HFFc6 (cell line): ENCODE data around the gene BPTF. TPM values are rescaled to one million over a fixed set of nuclear protein-coding genes. Genes with fewer than 3 reads are reported as not detected.
A peak's percentile ranks its signal among the peaks of the same experiment; 100 is the strongest.
"Not testable (repeated sequence)": the region's sequence is repeated elsewhere in the genome, so short reads cannot be mapped to it uniquely, and the experiment has no call there.

Experiments
- DNase-seq: peaks from one replicate; pipeline ENCODE4 v3.0.0-alpha.2; 2018
- H3K27ac Mint-ChIP-seq: 2 replicates; pipeline ENCODE4 v1.8.0; 2020; ENCODE audit warnings: mild to moderate bottlenecking, mixed read lengths
- H3K27me3 Mint-ChIP-seq: 2 replicates; pipeline ENCODE4 v1.8.0; 2021; ENCODE audit warnings: mild to moderate bottlenecking, moderate library complexity, mixed read lengths; ENCODE audit not compliant: insufficient read depth
- H3K36me3 Mint-ChIP-seq: 2 replicates; pipeline ENCODE4 v1.8.0; 2021; ENCODE audit warnings: low read depth, mixed read lengths
- H3K4me1 Mint-ChIP-seq: 2 replicates; pipeline ENCODE4 v1.8.0; 2020; ENCODE audit warnings: low read depth, mixed read lengths
- H3K4me3 Mint-ChIP-seq: 2 replicates; pipeline ENCODE4 v1.8.0; 2020; ENCODE audit warnings: mild to moderate bottlenecking, moderate library complexity, mixed read lengths
- H3K9me3 Mint-ChIP-seq: 2 replicates; pipeline ENCODE4 v1.8.0; 2020; ENCODE audit warnings: mild to moderate bottlenecking, mixed read lengths
- total RNA-seq, 6 experiments: library from RNA; stranded (reverse); fragmentation: NEBNext Ultra II Directional; extraction: Animal tissue kit (Norgen Biotek cat#: 25700); gene quantifications; 2 replicates in 1 of 6; 3 replicates in 5 of 6; pipeline ENCODE4 v1.2.3, GENCODE V29; 2021
- TF ChIP-seq, protein P1 (sequence below): fragments of 200-600 bp; sonication (generic); IDR thresholded peaks from 2 replicates; pipeline ENCODE4 v1.5.0; 2021; ENCODE audit warnings: antibody characterized with exemption, mild to moderate bottlenecking

The BPTF gene
- total RNA-seq, 6 experiments from 2014 or later: 55.4 to 60.3 (median 56.9) TPM

DNA sequence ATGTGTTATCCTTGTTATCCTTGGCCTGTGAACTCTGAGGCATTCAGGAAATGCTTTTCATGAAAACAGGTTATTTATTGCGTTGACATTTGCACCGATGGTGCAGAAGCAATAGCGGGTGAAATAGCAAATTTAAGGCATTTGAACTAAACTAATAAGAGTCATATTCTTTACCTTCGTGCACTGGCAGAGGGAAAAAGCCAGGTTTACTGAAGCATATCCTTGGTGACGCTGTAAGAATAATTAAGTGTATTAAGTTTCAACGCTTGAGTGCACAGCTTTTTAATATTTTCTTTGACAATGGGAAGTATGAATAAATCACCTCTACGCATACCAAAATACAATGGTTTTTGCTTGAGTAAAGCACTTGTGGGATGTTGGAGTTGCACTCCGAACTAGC is 196.7 kb downstream of the BPTF start:
- Mint-ChIP-seq H3K9me3 (no peaks in the 10 kb centered on the region), H3K4me3 (no peak overlapping the region), H3K36me3 (no peaks in the 10 kb centered on the region), H3K4me1 (peaks cover 13% of the 10 kb centered on the region), H3K27ac (no peak overlapping the region), H3K27me3 (peaks cover 4% of the 10 kb centered on the region)
- TF ChIP-seq, protein P1, sequence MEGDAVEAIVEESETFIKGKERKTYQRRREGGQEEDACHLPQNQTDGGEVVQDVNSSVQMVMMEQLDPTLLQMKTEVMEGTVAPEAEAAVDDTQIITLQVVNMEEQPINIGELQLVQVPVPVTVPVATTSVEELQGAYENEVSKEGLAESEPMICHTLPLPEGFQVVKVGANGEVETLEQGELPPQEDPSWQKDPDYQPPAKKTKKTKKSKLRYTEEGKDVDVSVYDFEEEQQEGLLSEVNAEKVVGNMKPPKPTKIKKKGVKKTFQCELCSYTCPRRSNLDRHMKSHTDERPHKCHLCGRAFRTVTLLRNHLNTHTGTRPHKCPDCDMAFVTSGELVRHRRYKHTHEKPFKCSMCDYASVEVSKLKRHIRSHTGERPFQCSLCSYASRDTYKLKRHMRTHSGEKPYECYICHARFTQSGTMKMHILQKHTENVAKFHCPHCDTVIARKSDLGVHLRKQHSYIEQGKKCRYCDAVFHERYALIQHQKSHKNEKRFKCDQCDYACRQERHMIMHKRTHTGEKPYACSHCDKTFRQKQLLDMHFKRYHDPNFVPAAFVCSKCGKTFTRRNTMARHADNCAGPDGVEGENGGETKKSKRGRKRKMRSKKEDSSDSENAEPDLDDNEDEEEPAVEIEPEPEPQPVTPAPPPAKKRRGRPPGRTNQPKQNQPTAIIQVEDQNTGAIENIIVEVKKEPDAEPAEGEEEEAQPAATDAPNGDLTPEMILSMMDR: no peak
- DNase-seq: no peak

DNA sequence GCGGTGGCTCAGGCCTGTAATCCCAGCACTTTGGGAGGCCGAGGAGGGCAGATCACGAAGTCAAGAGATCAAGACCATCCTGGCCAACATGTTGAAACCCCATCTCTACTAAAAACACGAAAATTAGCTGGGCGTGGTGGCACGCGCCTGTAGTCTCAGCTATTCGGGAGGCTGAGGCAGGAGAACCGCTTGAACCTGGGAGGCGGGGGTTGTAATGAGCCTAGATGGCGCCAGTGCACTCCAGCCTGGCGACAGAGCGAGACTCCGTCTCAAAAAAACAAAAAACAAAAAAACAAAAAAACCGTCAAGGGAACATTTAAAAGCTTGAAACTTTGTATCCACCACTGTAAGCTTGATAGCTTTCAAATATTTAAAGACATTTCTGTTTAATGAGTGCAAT is 197.2 kb downstream of the BPTF start:
- H3K9me3 Mint-ChIP-seq, H3K27ac Mint-ChIP-seq, DNase-seq, H3K27me3 Mint-ChIP-seq, H3K4me3 Mint-ChIP-seq, H3K36me3 Mint-ChIP-seq: not testable (repeated sequence)
- peaks cover 13% of the 10 kb centered on the region for H3K4me1 Mint-ChIP-seq
- TF ChIP-seq, protein P1: peak; percentile 30; the same call in 1 of the 2 replicates

DNA sequence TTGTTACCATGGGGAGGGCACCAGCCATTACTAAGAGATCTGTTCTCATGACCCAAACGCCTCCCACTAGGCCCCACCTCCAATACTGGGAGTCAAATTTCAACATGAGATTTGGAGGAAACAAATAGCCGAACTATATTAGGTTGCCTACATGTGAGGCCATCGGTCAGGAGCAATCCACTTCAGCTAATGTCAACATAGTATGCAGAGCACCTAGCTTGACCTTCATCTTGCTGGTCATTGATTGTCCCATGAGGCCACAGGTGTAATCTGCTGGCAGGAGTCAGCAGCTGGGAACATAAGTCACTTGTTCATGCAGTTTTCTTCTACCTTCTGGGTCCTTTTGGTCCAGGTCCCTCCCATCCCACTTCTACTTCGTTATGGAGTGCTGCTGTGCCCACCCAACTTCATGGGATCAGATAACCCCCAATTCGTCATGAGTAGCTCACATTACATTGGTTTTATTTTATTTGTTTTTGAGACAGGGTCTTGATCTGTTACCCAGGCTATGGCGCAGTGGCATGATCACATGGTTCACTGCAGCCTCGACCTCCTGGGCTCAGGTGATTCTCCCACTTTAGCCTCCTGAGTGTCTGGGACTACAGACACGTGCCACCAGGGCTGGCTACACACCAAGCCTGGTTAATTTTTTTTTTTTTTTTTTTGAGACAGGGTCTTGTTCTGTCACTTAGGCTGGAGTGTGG is 204.4 kb downstream of the BPTF start:
- DNase-seq: no peak
- Mint-ChIP-seq H3K27ac (no peak overlapping the region), H3K36me3 (no peaks in the 10 kb centered on the region)

More for the DNA sequence above, 204.4 kb downstream of the BPTF start:
- no peaks in the 10 kb centered on the region; the same call in 1 of the 2 replicates for H3K27me3 Mint-ChIP-seq
- H3K4me3 Mint-ChIP-seq: no peak overlapping the region
- TF ChIP-seq, protein P1: no peak
- H3K9me3 Mint-ChIP-seq: no peaks in the 10 kb centered on the region
- peaks cover 10% of the 10 kb centered on the region for H3K4me1 Mint-ChIP-seq

Other genes starting within 250 kb of the BPTF start
- 10 to 100 TPM; 35.0 to 50.7 (median 44.2) TPM for gene NOL11, start 107.6 kb upstream of the BPTF start, total RNA-seq
- 1 to 10 TPM; 5.4 to 6.6 (median 6.1) TPM for gene C17orf58, start 171.0 kb downstream of the BPTF start, total RNA-seq
- gene KPNA2, start 210.2 kb downstream of the BPTF start, total RNA-seq: 100 to 1,000 TPM; 152 to 296 (median 277) TPM